ENCODE measurements around the gene OGFRL1. TPM values are rescaled to one million over a fixed set of nuclear protein-coding genes. Genes with fewer than 3 reads are reported as not detected.
A peak's percentile ranks its signal among the peaks of the same experiment; 100 is the strongest.

The OGFRL1 gene
- polyA plus RNA-seq, 4 donors, result 0.22 to 6.8 (median 2.7) TPM

- Histone ChIP-seq H3K36me3 (ENCODE audit: control insufficient read depth in 3 of 3, insufficient read depth in 2 of 3, low read depth in 1 of 3, low read length in 3 of 3) (peaks cover 0 to 4% (median 0%) of the 10 kb centered on the region in 3 donors), H3K4me1 (ENCODE audit: control insufficient read depth in 3 of 3, insufficient read depth in 2 of 3, low read depth in 1 of 3, low read length in 2 of 3) (peaks cover 0 to 10% (median 0%) of the 10 kb centered on the region in 3 donors), H3K9me3 (ENCODE audit: control insufficient read depth in 2 of 2, insufficient read depth in 1 of 2, low read depth in 1 of 2, low read length in 1 of 2) (no peaks in the 10 kb centered on the region), H3K4me3 (ENCODE audit: low read depth in 1 of 3, low read length in 3 of 3) (peak overlapping the region; percentile 55 to 84 (median 78)), H3K27me3 (ENCODE audit: control insufficient read depth in 3 of 3, insufficient read depth in 3 of 3, low read length in 3 of 3) (no peaks in the 10 kb centered on the region), H3K27ac (ENCODE audit: low read depth in 1 of 3, low read length in 2 of 3) (no peak overlapping the region)
- 79 to 89% (median 79%) methylated on average over 5 of the region's 5 CpGs for WGBS, 3 donors
- no peak for FAIRE-seq
- DNase-seq, result no peak
These were observed 1.2 kb downstream of the OGFRL1 start for GRCh38 chr6:71289802-71290175.

GRCh38 chr6:71290611-71291010 lies 2.0 kb downstream of the OGFRL1 start:
- FAIRE-seq (no peak), DNase-seq (no peak)
- H3K27me3 ChIP-seq (ENCODE audit: control insufficient read depth in 3 of 3, insufficient read depth in 3 of 3, low read length in 3 of 3), result no peaks in the 10 kb centered on the region
- no peak overlapping the region for H3K27ac ChIP-seq (ENCODE audit: low read depth in 1 of 3, low read length in 2 of 3)
- WGBS, 3 donors, result 56 to 79% (median 57%) methylated on average over 2 of the region's 2 CpGs
- H3K4me3 ChIP-seq (ENCODE audit: low read depth in 1 of 3, low read length in 3 of 3), result no peak overlapping the region
- peaks cover 0 to 10% (median 0%) of the 10 kb centered on the region in 3 donors for H3K4me1 ChIP-seq (ENCODE audit: control insufficient read depth in 3 of 3, insufficient read depth in 2 of 3, low read depth in 1 of 3, low read length in 2 of 3)
- no peaks in the 10 kb centered on the region for H3K9me3 ChIP-seq (ENCODE audit: control insufficient read depth in 2 of 2, insufficient read depth in 1 of 2, low read depth in 1 of 2, low read length in 1 of 2)
- peaks cover 0 to 4% (median 0%) of the 10 kb centered on the region in 3 donors for H3K36me3 ChIP-seq (ENCODE audit: control insufficient read depth in 3 of 3, insufficient read depth in 2 of 3, low read depth in 1 of 3, low read length in 3 of 3)

GRCh38 chr6:71292001-71292400 lies 3.4 kb downstream of the OGFRL1 start:
- Histone ChIP-seq H3K27ac (ENCODE audit: low read depth in 1 of 3, low read length in 2 of 3) (no peak overlapping the region), H3K36me3 (ENCODE audit: control insufficient read depth in 3 of 3, insufficient read depth in 2 of 3, low read depth in 1 of 3, low read length in 3 of 3) (peaks cover 0 to 4% (median 0%) of the 10 kb centered on the region in 3 donors)
- FAIRE-seq, result no peak

GRCh38 chr6:71294121-71294523 lies 5.5 kb downstream of the OGFRL1 start:
- WGBS, 3 donors, result 35 to 57% (median 56%) methylated on average over 1 of the region's 1 CpG

More at GRCh38 chr6:71292001-71292400, 3.4 kb downstream of the OGFRL1 start:
- peaks cover 0 to 10% (median 0%) of the 10 kb centered on the region in 3 donors for H3K4me1 ChIP-seq (ENCODE audit: control insufficient read depth in 3 of 3, insufficient read depth in 2 of 3, low read depth in 1 of 3, low read length in 2 of 3)
- no peak for DNase-seq
- H3K4me3 ChIP-seq (ENCODE audit: low read depth in 1 of 3, low read length in 3 of 3), result no peak overlapping the region
- no peaks in the 10 kb centered on the region for H3K27me3 ChIP-seq (ENCODE audit: control insufficient read depth in 3 of 3, insufficient read depth in 3 of 3, low read length in 3 of 3)
- H3K9me3 ChIP-seq (ENCODE audit: control insufficient read depth in 2 of 2, insufficient read depth in 1 of 2, low read depth in 1 of 2, low read length in 1 of 2), result no peaks in the 10 kb centered on the region
- 68 to 79% (median 77%) methylated on average over 4 of the region's 4 CpGs for WGBS, 3 donors

GRCh38 chr6:71298459-71298858 lies 9.8 kb downstream of the OGFRL1 start:
- FAIRE-seq, result no peak
- H3K4me3 ChIP-seq (ENCODE audit: low read depth in 1 of 3, low read length in 3 of 3), result no peak overlapping the region
- H3K9me3 ChIP-seq (ENCODE audit: control insufficient read depth in 2 of 2, insufficient read depth in 1 of 2, low read depth in 1 of 2, low read length in 1 of 2), result no peaks in the 10 kb centered on the region
- H3K27me3 ChIP-seq (ENCODE audit: control insufficient read depth in 3 of 3, insufficient read depth in 3 of 3, low read length in 3 of 3), result no peaks in the 10 kb centered on the region
- no peak overlapping the region for H3K27ac ChIP-seq (ENCODE audit: low read depth in 1 of 3, low read length in 2 of 3)
- no peak for DNase-seq
- peaks cover 0 to 7% (median 0%) of the 10 kb centered on the region in 3 donors for H3K36me3 ChIP-seq (ENCODE audit: control insufficient read depth in 3 of 3, insufficient read depth in 2 of 3, low read depth in 1 of 3, low read length in 3 of 3)
- no peaks in the 10 kb centered on the region for H3K4me1 ChIP-seq (ENCODE audit: control insufficient read depth in 3 of 3, insufficient read depth in 2 of 3, low read depth in 1 of 3, low read length in 2 of 3)
- WGBS, 3 donors, result 73 to 85% (median 77%) methylated on average over 1 of the region's 1 CpG

More at GRCh38 chr6:71294121-71294523, 5.5 kb downstream of the OGFRL1 start:
- H3K9me3 ChIP-seq (ENCODE audit: control insufficient read depth in 2 of 2, insufficient read depth in 1 of 2, low read depth in 1 of 2, low read length in 1 of 2), result no peaks in the 10 kb centered on the region
- H3K27ac ChIP-seq (ENCODE audit: low read depth in 1 of 3, low read length in 2 of 3), result no peak overlapping the region
- H3K4me3 ChIP-seq (ENCODE audit: low read depth in 1 of 3, low read length in 3 of 3), result no peak overlapping the region
- H3K27me3 ChIP-seq (ENCODE audit: control insufficient read depth in 3 of 3, insufficient read depth in 3 of 3, low read length in 3 of 3), result no peaks in the 10 kb centered on the region
- no peak for FAIRE-seq
- H3K36me3 ChIP-seq (ENCODE audit: control insufficient read depth in 3 of 3, insufficient read depth in 2 of 3, low read depth in 1 of 3, low read length in 3 of 3), result peaks cover 0 to 4% (median 0%) of the 10 kb centered on the region in 3 donors
- DNase-seq, result no peak
- H3K4me1 ChIP-seq (ENCODE audit: control insufficient read depth in 3 of 3, insufficient read depth in 2 of 3, low read depth in 1 of 3, low read length in 2 of 3), result peaks cover 0 to 5% (median 0%) of the 10 kb centered on the region in 3 donors

GRCh38 chr6:71299541-71300470 lies 11.2 kb downstream of the OGFRL1 start:
- Histone ChIP-seq H3K9me3 (ENCODE audit: control insufficient read depth in 2 of 2, insufficient read depth in 1 of 2, low read depth in 1 of 2, low read length in 1 of 2) (no peaks in the 10 kb centered on the region), H3K27ac (ENCODE audit: low read depth in 1 of 3, low read length in 2 of 3) (no peak overlapping the region), H3K4me3 (ENCODE audit: low read depth in 1 of 3, low read length in 3 of 3) (no peak overlapping the region), H3K4me1 (ENCODE audit: control insufficient read depth in 3 of 3, insufficient read depth in 2 of 3, low read depth in 1 of 3, low read length in 2 of 3) (no peaks in the 10 kb centered on the region), H3K36me3 (ENCODE audit: control insufficient read depth in 3 of 3, insufficient read depth in 2 of 3, low read depth in 1 of 3, low read length in 3 of 3) (peaks cover 0 to 3% (median 0%) of the 10 kb centered on the region in 3 donors), H3K27me3 (ENCODE audit: control insufficient read depth in 3 of 3, insufficient read depth in 3 of 3, low read length in 3 of 3) (no peaks in the 10 kb centered on the region)
- DNase-seq (no peak), FAIRE-seq (no peak)

- WGBS, 3 donors, result 87 to 94% (median 93%) methylated on average over 4 of the region's 4 CpGs
- no peak for FAIRE-seq
These were observed 12.1 kb downstream of the OGFRL1 start for GRCh38 chr6:71300561-71301168.

GRCh38 chr6:71301546-71301945 lies 12.9 kb downstream of the OGFRL1 start:
- FAIRE-seq (no peak), DNase-seq (no peak)
- no peak overlapping the region for H3K27ac ChIP-seq (ENCODE audit: low read depth in 1 of 3, low read length in 2 of 3)
- no peaks in the 10 kb centered on the region for H3K4me1 ChIP-seq (ENCODE audit: control insufficient read depth in 3 of 3, insufficient read depth in 2 of 3, low read depth in 1 of 3, low read length in 2 of 3)
- no peaks in the 10 kb centered on the region for H3K9me3 ChIP-seq (ENCODE audit: control insufficient read depth in 2 of 2, insufficient read depth in 1 of 2, low read depth in 1 of 2, low read length in 1 of 2)
- peaks cover 0 to 3% (median 0%) of the 10 kb centered on the region in 3 donors for H3K36me3 ChIP-seq (ENCODE audit: control insufficient read depth in 3 of 3, insufficient read depth in 2 of 3, low read depth in 1 of 3, low read length in 3 of 3)
- no peak overlapping the region for H3K4me3 ChIP-seq (ENCODE audit: low read depth in 1 of 3, low read length in 3 of 3)
- no peaks in the 10 kb centered on the region for H3K27me3 ChIP-seq (ENCODE audit: control insufficient read depth in 3 of 3, insufficient read depth in 3 of 3, low read length in 3 of 3)
- 88 to 98% (median 93%) methylated on average over 7 of the region's 7 CpGs for WGBS, 3 donors

More at GRCh38 chr6:71300561-71301168, 12.1 kb downstream of the OGFRL1 start:
- peaks cover 0 to 3% (median 0%) of the 10 kb centered on the region in 3 donors for H3K36me3 ChIP-seq (ENCODE audit: control insufficient read depth in 3 of 3, insufficient read depth in 2 of 3, low read depth in 1 of 3, low read length in 3 of 3)
- no peaks in the 10 kb centered on the region for H3K4me1 ChIP-seq (ENCODE audit: control insufficient read depth in 3 of 3, insufficient read depth in 2 of 3, low read depth in 1 of 3, low read length in 2 of 3)
- H3K9me3 ChIP-seq (ENCODE audit: control insufficient read depth in 2 of 2, insufficient read depth in 1 of 2, low read depth in 1 of 2, low read length in 1 of 2), result no peaks in the 10 kb centered on the region
- no peak overlapping the region for H3K27ac ChIP-seq (ENCODE audit: low read depth in 1 of 3, low read length in 2 of 3)
- no peaks in the 10 kb centered on the region for H3K27me3 ChIP-seq (ENCODE audit: control insufficient read depth in 3 of 3, insufficient read depth in 3 of 3, low read length in 3 of 3)
- H3K4me3 ChIP-seq (ENCODE audit: low read depth in 1 of 3, low read length in 3 of 3), result no peak overlapping the region
- no peak for DNase-seq
